ENCODE measurements around the gene AP1S2.
"Not testable (repeated sequence)": the region's sequence is repeated elsewhere in the genome, so short reads cannot be mapped to it uniquely, and the experiment has no call there.

The AP1S2 gene

DNA sequence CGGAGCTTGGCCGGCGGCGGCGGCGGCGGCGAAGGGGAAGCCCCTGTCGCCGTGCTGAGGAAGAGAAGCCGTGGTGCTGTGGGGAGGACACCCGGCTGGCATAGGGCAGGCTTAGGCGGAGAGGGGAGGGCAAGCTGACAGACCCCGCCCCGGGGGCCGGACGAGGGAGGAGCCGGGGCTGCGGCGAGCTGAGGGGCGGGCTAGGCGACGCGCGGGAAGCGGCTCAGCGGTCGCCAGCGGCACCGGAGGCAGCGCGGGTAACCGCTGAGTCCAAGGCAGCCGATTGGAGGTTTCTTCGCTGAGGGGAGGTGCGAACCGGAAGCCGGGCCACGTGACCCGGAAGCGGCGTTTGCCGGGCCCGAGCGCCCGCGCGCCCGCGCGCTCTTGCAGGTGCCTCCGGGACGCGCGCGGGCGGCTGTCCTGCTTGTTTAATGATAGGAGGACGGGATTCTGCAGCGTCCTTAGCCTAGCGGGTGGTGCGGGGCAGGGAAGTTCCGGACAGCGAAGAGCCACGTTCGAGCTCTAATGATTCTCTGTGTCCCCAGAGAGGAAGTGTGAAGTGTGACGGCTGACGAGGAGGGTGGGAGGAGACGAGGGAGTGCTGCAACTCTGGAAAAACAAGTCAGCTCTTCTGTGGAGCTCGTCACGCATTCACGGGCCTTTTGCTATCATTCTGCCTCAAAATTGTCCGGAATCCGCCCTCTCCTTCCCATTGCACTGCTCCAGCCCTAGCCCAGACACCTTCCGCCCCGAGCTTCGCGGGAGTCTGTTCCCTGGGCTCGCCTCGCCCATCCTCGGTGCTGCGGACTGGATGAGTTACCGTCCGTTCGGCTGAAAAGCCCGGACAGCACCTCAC is at the start of gene AP1S2:
Gene AP1S2, minus strand, starts transcription at position 102 of the 856 bp plus-strand sequence. CDS start 2,289 bp downstream, outside the sequence.
- DNase-seq, result peak; percentile 80 to 90

DNA sequence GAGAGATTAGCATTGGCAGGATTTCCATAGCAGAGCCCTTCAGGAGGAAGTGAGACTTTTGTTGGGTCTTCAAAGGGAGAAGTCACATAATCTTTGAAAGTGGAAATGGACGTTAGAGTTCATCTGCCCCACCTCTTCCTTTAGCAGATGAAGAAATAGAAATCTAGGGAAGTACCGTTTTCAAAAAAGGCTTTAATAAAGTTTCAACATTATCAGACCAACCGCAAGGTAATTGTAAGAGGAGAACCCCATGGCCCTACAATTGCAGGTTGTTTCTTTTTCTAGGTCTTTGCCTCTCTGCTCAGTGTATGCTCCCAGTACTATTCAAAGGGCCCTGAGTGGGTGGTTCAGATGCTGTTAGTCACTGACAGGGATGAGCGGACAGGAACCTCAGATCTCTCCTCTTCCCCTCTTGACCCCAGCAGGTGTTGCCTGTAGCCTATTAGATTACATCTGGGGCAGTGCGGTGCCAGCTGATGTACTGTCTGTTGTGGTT is 48.6 kb upstream of the AP1S2 start:
- no peak for DNase-seq

DNA sequence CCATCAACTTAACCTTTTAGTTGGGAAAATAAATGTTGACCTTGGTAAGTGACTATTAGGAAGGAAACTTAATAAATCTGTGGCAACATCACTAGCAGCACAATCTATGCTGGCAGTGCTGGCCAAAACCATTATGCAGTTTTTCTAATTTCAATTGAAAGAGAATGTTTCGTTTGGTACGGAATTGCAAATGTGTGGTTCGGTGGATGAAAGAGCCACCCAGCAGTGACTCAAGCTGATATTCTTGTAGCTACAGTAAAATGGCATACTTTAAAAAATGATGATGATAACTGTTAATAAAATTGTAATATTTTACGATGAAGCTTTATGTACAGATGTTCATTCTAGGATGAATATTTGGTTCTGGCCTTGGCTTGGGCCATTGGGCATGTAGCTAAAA is 40.7 kb upstream of the AP1S2 start:
- DNase-seq, result no peak

DNA sequence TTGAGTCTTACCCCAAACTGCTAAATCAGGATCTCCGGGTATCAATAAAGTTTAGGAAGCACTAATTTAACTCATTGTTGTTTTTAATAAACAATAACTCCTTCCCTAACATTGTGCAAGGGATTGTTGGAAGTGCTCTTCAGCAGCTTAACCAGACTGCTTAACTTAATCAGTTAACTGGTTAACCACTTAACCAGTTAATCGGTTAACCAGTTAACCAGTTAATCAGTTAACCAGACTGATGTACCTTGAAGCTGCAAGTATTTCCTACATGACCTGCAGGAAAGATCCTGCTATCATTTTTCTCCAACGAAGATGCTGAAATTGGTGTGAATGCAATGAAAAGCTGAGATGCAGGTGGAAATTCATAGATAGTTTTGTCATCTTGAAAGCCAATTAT is 40.1 kb upstream of the AP1S2 start:
- no peak for DNase-seq

DNA sequence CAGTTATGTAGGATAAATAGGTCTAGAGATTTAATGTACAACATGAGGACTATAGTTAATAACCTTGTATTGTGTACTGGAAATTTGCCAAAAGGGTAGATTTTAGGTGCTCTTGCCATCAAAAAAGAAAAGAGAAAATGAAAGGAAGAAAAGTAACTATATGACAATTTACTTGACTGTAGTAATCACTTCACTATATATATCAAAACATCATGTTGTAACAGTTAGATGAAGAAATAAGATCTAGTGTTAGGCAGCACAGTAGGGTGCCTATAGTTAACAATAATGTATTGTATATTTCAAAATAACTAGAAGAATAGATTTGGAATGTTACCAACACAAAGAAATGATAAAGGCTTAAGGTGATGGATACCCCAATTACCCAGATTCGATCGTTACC is 35.9 kb upstream of the AP1S2 start:
- DNase-seq, result no peak

DNA sequence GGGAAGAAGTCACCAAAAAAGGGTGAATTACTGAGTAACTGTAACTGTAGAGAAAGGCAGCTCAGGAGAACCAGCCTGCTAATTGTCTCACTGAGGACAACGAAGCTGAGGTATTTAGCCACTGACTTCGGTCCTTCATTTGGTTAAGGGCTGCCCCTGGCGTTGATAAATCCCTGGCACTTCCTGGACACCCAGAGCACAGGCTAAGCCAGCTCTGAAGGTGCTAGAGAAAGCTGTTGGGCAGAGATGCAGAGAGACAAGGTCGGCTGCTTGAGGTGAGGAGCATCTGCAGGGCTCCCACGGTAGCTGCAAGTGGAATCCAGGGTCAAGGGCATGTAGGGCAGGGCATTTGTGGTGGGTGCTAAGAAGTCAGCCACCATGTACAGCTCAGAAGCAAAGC is 33.4 kb upstream of the AP1S2 start:
- no peak for DNase-seq

DNA sequence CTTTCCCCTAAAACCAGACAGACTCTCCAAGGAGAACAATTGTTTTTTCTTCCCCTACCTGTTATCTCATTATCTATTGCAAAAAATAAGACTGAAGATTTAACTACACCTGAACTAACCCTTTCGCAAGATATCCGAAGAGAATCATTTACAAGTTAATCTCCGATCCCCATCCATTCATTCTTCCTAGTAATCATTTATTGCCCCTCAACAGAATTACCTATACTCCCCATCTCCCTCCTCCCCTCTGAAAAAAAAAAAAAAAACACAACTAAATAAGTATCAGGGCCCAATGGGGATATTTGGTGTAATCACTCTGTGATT is 28.9 kb upstream of the AP1S2 start:
- DNase-seq, result no peak

DNA sequence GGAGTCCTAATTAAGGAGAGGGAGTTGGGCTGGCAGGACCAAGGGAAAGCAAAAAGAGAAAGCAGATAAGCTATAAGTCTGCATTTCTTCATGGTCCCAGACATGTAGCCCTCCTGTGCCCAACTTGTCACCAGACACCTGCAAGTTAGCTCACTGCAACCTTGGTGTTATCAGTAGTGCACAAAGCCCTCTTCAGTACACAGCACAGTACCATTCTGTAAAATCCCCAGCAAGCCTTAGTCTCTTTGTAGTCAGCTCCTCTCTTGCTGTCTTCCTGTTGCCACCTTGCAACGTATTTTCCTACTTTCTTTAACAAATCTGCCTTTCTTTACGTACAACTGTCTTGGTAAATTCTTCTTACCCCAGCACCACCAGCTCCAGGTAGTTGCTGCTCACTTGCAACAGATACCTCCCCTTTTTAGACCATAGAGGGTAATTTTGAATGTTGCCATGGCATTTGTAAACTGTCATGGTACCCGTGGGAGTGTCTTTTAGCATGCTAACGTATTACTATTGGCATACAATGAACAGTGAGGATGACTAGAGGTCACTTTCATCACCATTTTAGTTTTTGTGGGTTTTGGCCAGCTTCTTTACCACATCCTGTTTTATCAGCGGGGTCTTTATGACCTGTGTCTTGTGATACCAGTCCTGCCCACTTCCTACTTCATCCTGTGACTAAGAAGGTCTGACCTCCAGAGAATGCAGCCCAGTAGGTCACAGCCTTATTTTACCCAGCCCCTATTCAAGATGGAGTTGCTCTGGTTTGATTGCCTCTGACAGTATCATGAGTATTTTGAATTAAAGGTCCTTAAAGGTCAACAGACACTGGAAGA is 28.3 kb upstream of the AP1S2 start:
- no peak for DNase-seq

DNA sequence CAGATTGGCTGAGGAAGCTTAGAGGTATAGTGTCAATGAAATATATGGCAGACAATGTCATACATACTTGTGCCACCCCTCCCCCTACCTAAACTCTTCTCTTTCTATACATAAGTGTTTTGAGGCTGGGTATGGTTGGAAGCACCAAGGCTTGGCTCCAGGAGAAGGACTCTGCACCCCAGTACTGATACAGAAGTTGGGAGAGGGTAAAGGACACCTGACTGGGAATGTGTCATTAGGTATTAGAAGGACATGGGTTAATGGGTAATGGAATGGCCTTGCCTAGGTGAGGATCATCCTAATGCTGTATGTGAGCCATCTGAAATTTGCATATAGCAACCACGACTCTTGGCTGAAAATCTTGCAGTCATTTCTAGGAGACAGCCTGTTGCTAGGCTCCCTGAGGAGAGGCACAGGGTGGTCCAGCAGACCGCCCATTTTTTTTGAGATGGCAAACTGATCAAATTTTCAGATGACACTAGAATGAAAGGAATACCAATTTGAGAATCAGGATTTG is 26.8 kb upstream of the AP1S2 start:
- DNase-seq, result no peak

DNA sequence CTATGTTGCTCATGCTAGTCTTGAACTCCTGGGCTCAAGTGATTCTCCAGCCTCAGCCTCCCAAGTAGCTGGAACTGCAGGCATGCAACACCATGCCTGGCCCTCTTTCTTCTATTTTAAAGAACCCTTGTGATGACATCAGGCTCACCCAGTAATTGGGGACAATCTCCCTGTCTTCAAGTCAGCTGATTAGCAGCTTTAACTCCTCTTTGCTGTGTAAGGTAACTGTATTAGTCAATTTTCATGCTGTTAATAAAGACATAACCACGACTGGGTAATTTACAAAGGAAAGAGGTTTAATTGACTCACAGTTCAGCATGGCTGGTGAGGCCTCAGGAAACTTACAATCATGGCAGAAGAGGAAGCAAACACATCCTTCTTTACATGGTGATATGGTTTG is 23.3 kb upstream of the AP1S2 start:
- not testable (repeated sequence) for DNase-seq

DNA sequence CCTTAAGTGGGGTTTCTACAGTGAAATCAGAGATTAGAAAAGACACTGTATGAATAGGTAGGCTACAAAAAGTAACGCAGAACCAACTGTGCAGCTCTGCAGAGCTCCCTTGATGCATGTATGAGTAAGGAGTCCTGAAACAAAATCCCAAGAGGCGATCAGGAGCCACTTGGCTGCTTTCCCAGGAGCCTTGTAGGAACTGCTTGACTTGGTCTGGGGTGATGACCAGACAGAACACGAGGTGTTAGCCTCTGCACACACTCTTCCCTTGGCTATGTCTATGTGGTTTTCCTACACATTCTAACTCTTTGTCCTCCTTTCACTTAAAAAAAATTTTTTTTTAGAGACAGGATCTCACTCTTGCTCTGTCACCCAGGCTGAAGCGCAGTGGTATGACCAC is 22.8 kb upstream of the AP1S2 start:
- DNase-seq, result no peak

DNA sequence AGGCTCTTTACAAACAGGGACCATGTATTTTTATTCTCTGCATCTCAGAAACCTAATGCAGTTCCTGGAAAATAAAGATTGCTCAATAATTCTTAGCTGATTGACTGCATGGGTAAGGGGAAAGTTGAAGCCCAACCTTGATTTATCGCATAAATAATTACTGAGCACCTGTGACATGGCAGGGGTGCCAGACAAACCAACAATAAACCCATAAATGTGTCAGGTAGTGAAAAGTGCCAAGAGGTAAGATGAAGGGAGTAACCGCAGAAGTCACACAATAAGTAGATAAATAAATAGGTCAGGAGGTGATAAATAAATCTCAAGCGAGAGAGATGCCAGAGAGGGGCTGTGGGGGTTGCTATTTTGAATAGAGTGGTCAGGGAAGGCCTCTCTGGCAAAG is 20.1 kb upstream of the AP1S2 start:
- no peak for DNase-seq

DNA sequence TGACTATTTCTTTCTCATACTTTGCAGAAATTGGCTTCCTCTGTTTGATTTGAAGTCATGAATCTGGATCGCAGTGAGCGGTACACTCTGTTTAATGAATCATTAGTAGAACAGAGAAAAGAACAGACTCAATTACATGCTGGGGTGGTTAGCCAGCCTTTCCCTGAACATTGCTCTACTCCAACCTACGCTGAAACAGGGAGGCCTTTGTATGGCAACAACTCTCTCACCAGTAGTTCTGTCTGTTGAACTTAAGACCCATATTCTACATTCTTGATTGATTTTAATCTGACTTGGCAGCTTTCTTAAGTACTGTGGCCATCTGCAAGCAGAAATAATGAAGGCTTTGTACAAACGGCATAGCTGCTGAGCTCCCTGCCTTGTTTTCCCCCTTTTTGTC is 19.0 kb upstream of the AP1S2 start:
- DNase-seq, result no peak

DNA sequence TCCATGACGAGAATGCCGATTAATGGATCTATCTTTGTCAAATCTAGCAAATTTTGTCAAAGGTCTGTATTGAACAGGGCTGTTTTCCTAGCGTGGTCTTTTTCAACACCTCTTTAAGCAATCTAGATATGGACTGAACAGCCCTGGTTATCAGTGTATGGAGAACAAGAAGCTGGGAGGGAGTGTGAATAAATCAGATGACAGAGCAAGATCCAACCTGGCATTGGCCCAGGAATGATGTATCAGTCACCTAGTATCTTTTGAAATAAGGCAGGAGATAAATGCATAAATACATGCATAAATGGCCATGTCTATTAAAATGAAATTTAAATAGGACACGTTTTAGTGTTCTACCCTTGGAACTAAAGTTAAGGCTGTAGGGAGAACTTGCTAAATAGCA is 15.7 kb upstream of the AP1S2 start:
- no peak for DNase-seq

DNA sequence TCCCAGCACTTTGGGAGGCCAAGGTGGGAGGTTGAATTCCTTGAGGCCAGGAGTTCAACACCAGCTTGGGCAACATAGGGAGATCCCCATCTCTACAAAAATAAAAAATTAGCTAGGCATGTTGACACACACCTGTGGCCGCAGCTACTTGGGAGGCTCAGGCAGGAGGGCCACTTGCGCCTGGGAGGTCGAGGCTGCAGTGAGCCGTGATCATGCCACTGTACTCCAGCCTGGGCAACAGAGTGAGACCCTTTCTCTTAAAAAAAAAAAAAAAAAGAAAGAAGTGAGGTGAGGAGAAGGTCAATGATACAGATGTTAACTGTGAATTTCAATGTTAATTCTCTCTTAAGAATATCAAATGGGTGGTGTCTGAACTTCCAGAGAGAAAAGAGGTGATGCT is 15.1 kb upstream of the AP1S2 start:
- DNase-seq, result no peak

DNA sequence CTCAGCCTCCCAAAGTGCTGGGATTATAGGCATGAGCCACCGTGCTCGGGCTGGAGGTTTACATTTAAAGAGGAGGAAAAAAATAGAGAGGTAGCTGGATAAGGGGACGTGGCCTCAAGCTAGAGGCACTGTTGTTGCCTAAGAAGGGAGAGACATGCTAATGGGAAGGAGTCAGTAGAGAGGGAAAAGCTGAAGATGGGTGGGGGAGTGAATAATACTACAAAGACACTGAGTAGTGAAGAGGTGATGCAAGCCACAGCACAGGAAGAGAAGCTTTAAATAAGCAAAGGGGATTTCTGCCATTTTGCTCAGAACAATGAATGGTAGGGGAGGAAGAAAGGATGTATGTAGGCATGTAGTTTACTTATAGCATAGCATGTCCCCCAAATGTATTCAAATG is 11.5 kb upstream of the AP1S2 start:
- DNase-seq, result no peak

DNA sequence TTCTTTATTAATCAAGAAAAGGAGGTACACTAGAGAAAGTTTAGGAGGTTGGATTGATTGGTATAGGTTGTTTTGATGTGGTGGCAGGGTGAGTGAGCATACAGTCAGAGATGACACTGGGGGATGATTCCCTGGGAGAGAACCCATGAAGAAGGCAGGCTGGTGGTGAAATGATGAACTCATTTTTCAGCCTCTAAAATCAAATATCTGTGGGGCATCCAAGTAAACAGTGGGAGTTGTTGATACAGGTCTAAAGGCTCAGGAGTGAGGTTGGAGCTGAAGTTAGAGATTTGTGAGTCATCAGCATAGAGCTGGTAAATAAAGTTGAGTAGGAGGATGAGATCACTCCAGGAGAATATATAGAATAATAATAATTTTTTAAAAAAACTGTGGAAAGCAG is 10.0 kb upstream of the AP1S2 start:
- DNase-seq, result no peak

DNA sequence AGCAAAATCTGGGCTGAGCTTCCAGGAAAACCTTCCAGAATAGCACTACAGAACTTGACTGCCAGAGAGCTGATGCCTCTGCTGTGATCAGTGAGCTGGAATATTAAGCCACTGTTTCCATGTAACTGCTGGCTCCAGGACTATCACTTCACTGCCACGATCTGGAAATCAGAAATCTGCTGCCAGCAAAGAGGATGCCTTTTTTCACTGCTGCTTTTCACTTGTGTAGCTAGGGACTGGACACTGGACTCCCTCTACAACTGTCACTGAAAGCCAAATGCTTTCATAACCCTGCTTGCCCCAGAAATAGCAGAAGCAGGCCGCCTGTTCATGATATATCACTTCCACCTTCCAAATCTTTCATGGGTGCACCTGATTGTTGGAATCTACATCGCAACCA is 9.4 kb upstream of the AP1S2 start:
- no peak for DNase-seq

DNA sequence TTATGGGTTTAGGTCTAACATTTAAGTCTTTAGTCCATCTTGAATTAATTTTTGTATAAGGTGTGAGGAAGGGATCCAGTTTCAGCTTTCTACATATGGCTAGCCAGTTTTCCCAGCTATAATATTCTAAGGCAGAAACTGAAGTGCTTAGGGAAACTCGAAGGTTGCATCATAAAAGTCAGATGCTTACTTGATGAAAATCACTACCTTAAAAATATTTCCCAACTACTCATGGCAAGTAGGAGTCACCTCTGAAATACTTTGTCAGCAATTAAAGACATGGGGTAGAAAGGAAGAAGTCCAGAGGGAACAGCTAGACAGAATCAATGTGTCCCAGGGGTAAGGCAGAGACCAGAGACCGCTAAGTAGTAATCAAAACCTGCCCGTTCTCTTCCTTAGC is 6.3 kb upstream of the AP1S2 start:
- DNase-seq, result no peak

DNA sequence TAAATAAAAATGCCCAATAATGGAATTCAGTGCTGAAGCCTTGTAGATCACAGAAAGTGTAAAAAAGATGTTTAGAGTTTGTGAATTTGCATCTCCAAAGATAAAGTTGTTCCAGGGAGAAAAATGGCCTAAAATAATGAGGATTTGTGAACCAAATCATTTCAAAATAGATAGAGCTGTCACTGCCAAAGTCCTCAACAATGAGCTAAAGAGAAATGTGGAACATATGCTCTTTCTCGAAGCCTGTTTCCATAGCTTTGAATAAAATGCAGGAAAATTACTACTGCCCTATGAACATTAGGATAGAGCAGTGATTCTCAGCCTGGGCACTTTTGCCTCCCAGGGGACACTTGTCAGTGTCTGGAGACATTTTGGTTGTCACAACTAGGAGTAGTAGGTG is 3.4 kb upstream of the AP1S2 start:
- no peak for DNase-seq

DNA sequence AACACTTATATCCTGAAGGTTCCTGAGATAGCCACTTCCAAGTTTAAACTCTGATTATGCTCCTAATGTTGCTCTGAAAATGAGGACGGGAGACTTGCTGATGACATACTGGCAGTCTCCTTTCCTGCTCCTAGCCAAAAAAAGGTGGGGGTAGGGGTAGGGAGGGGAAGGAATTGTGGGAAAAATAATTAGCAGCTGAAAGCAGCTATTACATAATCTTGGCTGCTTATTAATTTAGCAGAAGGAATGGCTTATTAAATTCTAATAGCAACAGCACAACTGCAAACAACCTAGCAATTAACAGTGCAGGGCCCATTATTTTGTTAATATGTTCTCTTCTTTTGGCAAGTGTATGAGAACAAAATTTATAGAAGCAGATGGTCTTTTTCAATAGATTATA is 2.0 kb upstream of the AP1S2 start:
- DNase-seq, result no peak

DNA sequence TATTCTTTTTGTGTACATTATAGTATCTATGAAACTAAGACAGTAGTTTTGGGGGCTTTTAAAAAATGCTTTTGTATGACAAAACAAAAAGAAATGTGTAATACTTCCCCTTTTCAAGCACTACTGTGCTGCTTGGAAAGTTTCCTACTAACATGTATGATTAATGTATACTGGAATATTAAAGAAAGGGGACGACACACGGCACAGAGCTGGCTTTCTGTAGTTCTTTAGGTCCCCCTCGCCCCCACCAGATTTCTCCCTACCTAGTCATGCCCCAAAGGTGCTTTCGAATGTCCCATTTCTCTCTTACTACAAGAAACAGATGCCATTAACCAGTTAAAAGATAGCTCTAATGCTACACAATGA is 1.6 kb upstream of the AP1S2 start:
- no peak for DNase-seq

DNA sequence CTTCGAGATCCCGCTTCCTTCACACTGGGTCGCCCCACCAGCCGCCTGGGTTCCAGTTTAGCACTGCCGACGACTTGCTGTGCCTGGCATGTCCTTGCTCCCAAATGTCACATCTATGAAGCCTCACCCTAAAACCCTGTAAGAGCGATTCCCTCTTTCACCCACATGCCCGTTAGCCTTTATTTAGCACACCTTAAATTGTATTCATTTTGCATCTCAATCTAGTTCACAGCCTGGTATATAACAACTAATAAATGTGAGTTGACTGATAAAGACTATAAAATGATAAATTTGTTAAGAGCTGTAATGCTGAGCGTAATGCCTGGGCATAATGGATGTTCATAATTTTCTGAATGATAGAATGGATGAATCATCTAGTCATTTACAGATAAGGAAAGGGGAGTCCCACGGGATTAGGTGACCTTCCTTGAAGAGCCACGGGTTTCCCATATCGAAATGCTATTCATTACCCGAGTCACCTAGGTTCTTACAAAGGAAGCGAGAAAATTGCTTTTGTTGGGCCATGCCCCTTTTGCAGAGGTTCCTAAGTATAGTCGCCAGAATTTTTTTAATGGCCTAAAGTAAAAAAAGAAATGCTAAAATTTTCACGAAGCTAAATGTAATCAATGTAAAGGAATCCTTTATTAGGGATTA is 1.1 kb upstream of the AP1S2 start:
- no peak for DNase-seq
